NCI-H526 treated with DMSO at 0.1 percent for 48 hours (cell line): ENCODE measurements around the gene ZNF362.
A peak's percentile ranks its signal among the peaks of the same experiment; 100 is the strongest.

Experiments used
- DNase-seq: peaks from one replicate; lab custom pipeline; 2025; lab: John Stamatoyannopoulos, UW

The ZNF362 gene

GRCh38 chr1:33346927-33347649, 90.8 kb downstream of the ZNF362 start:
- no peak for DNase-seq

- peak; percentile 13 for DNase-seq
Measured at GRCh38 chr1:33347650-33347992, 91.3 kb downstream of the ZNF362 start.

- DNase-seq: no peak
Measured at GRCh38 chr1:33348194-33348593, 91.9 kb downstream of the ZNF362 start.

GRCh38 chr1:33348676-33349080, 92.4 kb downstream of the ZNF362 start:
- DNase-seq: peak; percentile 19

- DNase-seq: peak; percentile 13
Measured at GRCh38 chr1:33349081-33349759, 92.9 kb downstream of the ZNF362 start.

- DNase-seq: peak; percentile 67
Measured at GRCh38 chr1:33349778-33350610, 93.7 kb downstream of the ZNF362 start.
